GM19043 (cell line): ENCODE results near the gene PPM1D.
"Not testable (repeated sequence)": the region's sequence is repeated elsewhere in the genome, so short reads cannot be mapped to it uniquely, and the experiment has no call there.

Experiments used
- ATAC-seq: cut with Tn5 transposase; IDR thresholded peaks from one replicate; pipeline ENCODE4 v1.9.1; 2021; ENCODE audit warnings: low read depth; ENCODE audit not compliant: unreplicated experiment

PPM1D gene

GRCh38 chr17:60593441-60594036 is 6.5 kb upstream of the PPM1D start:
- not testable (repeated sequence) for ATAC-seq

GRCh38 chr17:60594170-60594569 is 5.8 kb upstream of the PPM1D start:
- ATAC-seq = not testable (repeated sequence)

- ATAC-seq = no peak
Observed at GRCh38 chr17:60594734-60595133, 5.3 kb upstream of the PPM1D start.

GRCh38 chr17:60597297-60597696 is 2.7 kb upstream of the PPM1D start:
- ATAC-seq = no peak

GRCh38 chr17:60598001-60598736 is 1.8 kb upstream of the PPM1D start:
- no peak for ATAC-seq

GRCh38 chr17:60599220-60599619 is 773 bp upstream of the PPM1D start:
- ATAC-seq = no peak

GRCh38 chr17:60600490-60601446 is 775 bp downstream of the PPM1D start:
- peak; percentile 4 for ATAC-seq

- ATAC-seq = no peak
Observed at GRCh38 chr17:60601447-60602384, 1.7 kb downstream of the PPM1D start.

- no peak for ATAC-seq
Observed at GRCh38 chr17:60602385-60602742, 2.4 kb downstream of the PPM1D start.

- ATAC-seq = no peak
Observed at GRCh38 chr17:60602871-60603270, 2.9 kb downstream of the PPM1D start.

GRCh38 chr17:60603477-60603876 is 3.5 kb downstream of the PPM1D start:
- not testable (repeated sequence) for ATAC-seq

GRCh38 chr17:60604686-60605334 is 4.8 kb downstream of the PPM1D start:
- ATAC-seq = no peak

- no peak for ATAC-seq
Observed at GRCh38 chr17:60606036-60606435, 6.0 kb downstream of the PPM1D start.

- no peak for ATAC-seq
Observed at GRCh38 chr17:60610473-60610872, 10.5 kb downstream of the PPM1D start.

GRCh38 chr17:60611321-60611720 is 11.3 kb downstream of the PPM1D start:
- ATAC-seq = not testable (repeated sequence)

- no peak for ATAC-seq
Observed at GRCh38 chr17:60613325-60613724, 13.3 kb downstream of the PPM1D start.

- ATAC-seq = not testable (repeated sequence)
Observed at GRCh38 chr17:60613796-60614195, 13.8 kb downstream of the PPM1D start.

- not testable (repeated sequence) for ATAC-seq
Observed at GRCh38 chr17:60614247-60614646, 14.3 kb downstream of the PPM1D start.

GRCh38 chr17:60615108-60615507 is 15.1 kb downstream of the PPM1D start:
- no peak for ATAC-seq

GRCh38 chr17:60615840-60616239 is 15.8 kb downstream of the PPM1D start:
- no peak for ATAC-seq
